ENCODE data around the gene GAS7.

Gene GAS7

GRCh38 chr17:10035885-10036284 lies 162.5 kb downstream of the GAS7 start:
- no peak overlapping the region for H3K27ac Mint-ChIP-seq
- H3K36me3 Mint-ChIP-seq = no peaks in the 10 kb centered on the region
- H3K4me1 Mint-ChIP-seq = peaks cover 20% of the 10 kb centered on the region
- no peak for ATAC-seq
- H3K4me3 Mint-ChIP-seq = no peak overlapping the region
- peaks cover 33% of the 10 kb centered on the region for H3K27me3 Mint-ChIP-seq
- H3K9me3 Mint-ChIP-seq = no peaks in the 10 kb centered on the region

GRCh38 chr17:10034719-10035475 lies 163.5 kb downstream of the GAS7 start:
- Mint-ChIP-seq H3K27ac (no peak overlapping the region), H3K36me3 (no peaks in the 10 kb centered on the region), H3K4me1 (peaks cover 11% of the 10 kb centered on the region), H3K9me3 (no peaks in the 10 kb centered on the region), H3K4me3 (no peak overlapping the region), H3K27me3 (peaks cover 29% of the 10 kb centered on the region)
- ATAC-seq = no peak

- no peaks in the 10 kb centered on the region for H3K9me3 Mint-ChIP-seq
These were observed 164.4 kb downstream of the GAS7 start for GRCh38 chr17:10033959-10034358.

GRCh38 chr17:10033449-10033848 lies 165.0 kb downstream of the GAS7 start:
- Mint-ChIP-seq H3K36me3 (no peaks in the 10 kb centered on the region), H3K9me3 (no peaks in the 10 kb centered on the region), H3K4me3 (no peak overlapping the region), H3K27me3 (peaks cover 24% of the 10 kb centered on the region), H3K27ac (no peak overlapping the region), H3K4me1 (peaks cover 8% of the 10 kb centered on the region)
- ATAC-seq = peak; percentile 25

More at GRCh38 chr17:10033959-10034358, 164.4 kb downstream of the GAS7 start:
- Mint-ChIP-seq H3K4me1 (peaks cover 8% of the 10 kb centered on the region), H3K4me3 (no peak overlapping the region), H3K27ac (no peak overlapping the region), H3K27me3 (peaks cover 24% of the 10 kb centered on the region), H3K36me3 (no peaks in the 10 kb centered on the region)
- ATAC-seq = peak; percentile 31

GRCh38 chr17:10032118-10032852 lies 166.1 kb downstream of the GAS7 start:
- H3K4me3 Mint-ChIP-seq = no peak overlapping the region
- ATAC-seq = no peak
- no peaks in the 10 kb centered on the region for H3K9me3 Mint-ChIP-seq
- peaks cover 8% of the 10 kb centered on the region for H3K4me1 Mint-ChIP-seq
- no peak overlapping the region for H3K27ac Mint-ChIP-seq
- H3K27me3 Mint-ChIP-seq = peaks cover 24% of the 10 kb centered on the region
- H3K36me3 Mint-ChIP-seq = no peaks in the 10 kb centered on the region

- no peaks in the 10 kb centered on the region for H3K9me3 Mint-ChIP-seq
These were observed 166.8 kb downstream of the GAS7 start for GRCh38 chr17:10031606-10032005.

GRCh38 chr17:10031127-10031526 lies 167.3 kb downstream of the GAS7 start:
- no peak overlapping the region for H3K4me3 Mint-ChIP-seq
- H3K27me3 Mint-ChIP-seq = peaks cover 14% of the 10 kb centered on the region
- ATAC-seq = no peak
- H3K27ac Mint-ChIP-seq = no peak overlapping the region
- H3K4me1 Mint-ChIP-seq = peaks cover 8% of the 10 kb centered on the region
- no peaks in the 10 kb centered on the region for H3K9me3 Mint-ChIP-seq
- H3K36me3 Mint-ChIP-seq = no peaks in the 10 kb centered on the region

More at GRCh38 chr17:10031606-10032005, 166.8 kb downstream of the GAS7 start:
- Mint-ChIP-seq H3K27me3 (peaks cover 19% of the 10 kb centered on the region), H3K36me3 (no peaks in the 10 kb centered on the region), H3K4me1 (peaks cover 8% of the 10 kb centered on the region), H3K27ac (no peak overlapping the region), H3K4me3 (no peak overlapping the region)
- ATAC-seq = no peak

- peaks cover 8% of the 10 kb centered on the region for H3K4me1 Mint-ChIP-seq
- no peak overlapping the region for H3K27ac Mint-ChIP-seq
- H3K36me3 Mint-ChIP-seq = no peaks in the 10 kb centered on the region
- no peak overlapping the region for H3K4me3 Mint-ChIP-seq
- ATAC-seq = no peak
- no peaks in the 10 kb centered on the region for H3K9me3 Mint-ChIP-seq
- peaks cover 7% of the 10 kb centered on the region for H3K27me3 Mint-ChIP-seq
These were observed 169.3 kb downstream of the GAS7 start for GRCh38 chr17:10029129-10029528.

- H3K9me3 Mint-ChIP-seq = no peaks in the 10 kb centered on the region
- no peaks in the 10 kb centered on the region for H3K4me1 Mint-ChIP-seq
- H3K27ac Mint-ChIP-seq = no peak overlapping the region
- H3K36me3 Mint-ChIP-seq = no peaks in the 10 kb centered on the region
- peaks cover 7% of the 10 kb centered on the region for H3K27me3 Mint-ChIP-seq
- H3K4me3 Mint-ChIP-seq = no peak overlapping the region
- no peak for ATAC-seq
These were observed 172.2 kb downstream of the GAS7 start for GRCh38 chr17:10025976-10026901.

- Mint-ChIP-seq H3K4me3 (no peak overlapping the region), H3K27me3 (peaks cover 7% of the 10 kb centered on the region), H3K36me3 (no peaks in the 10 kb centered on the region), H3K4me1 (no peaks in the 10 kb centered on the region), H3K27ac (no peak overlapping the region), H3K9me3 (no peaks in the 10 kb centered on the region)
- no peak for ATAC-seq
These were observed 173.2 kb downstream of the GAS7 start for GRCh38 chr17:10025224-10025623.

GRCh38 chr17:10022416-10022815 lies 176.0 kb downstream of the GAS7 start:
- H3K9me3 Mint-ChIP-seq = no peaks in the 10 kb centered on the region
- ATAC-seq = no peak
- H3K36me3 Mint-ChIP-seq = no peaks in the 10 kb centered on the region
- no peak overlapping the region for H3K27ac Mint-ChIP-seq
- no peak overlapping the region for H3K4me3 Mint-ChIP-seq
- H3K4me1 Mint-ChIP-seq = peaks cover 9% of the 10 kb centered on the region
- peaks cover 7% of the 10 kb centered on the region for H3K27me3 Mint-ChIP-seq

- no peaks in the 10 kb centered on the region for H3K36me3 Mint-ChIP-seq
- no peaks in the 10 kb centered on the region for H3K9me3 Mint-ChIP-seq
- H3K27me3 Mint-ChIP-seq = peaks cover 7% of the 10 kb centered on the region
- ATAC-seq = no peak
- H3K27ac Mint-ChIP-seq = no peak overlapping the region
- no peak overlapping the region for H3K4me3 Mint-ChIP-seq
- H3K4me1 Mint-ChIP-seq = peaks cover 9% of the 10 kb centered on the region
These were observed 177.0 kb downstream of the GAS7 start for GRCh38 chr17:10021272-10021984.

GRCh38 chr17:10019941-10020451 lies 178.4 kb downstream of the GAS7 start:
- no peak for ATAC-seq
- peaks cover 9% of the 10 kb centered on the region for H3K4me1 Mint-ChIP-seq
- no peak overlapping the region for H3K4me3 Mint-ChIP-seq
- H3K27ac Mint-ChIP-seq = no peak overlapping the region
- peaks cover under 1% of the 10 kb centered on the region for H3K27me3 Mint-ChIP-seq
- no peaks in the 10 kb centered on the region for H3K36me3 Mint-ChIP-seq
- no peaks in the 10 kb centered on the region for H3K9me3 Mint-ChIP-seq

GRCh38 chr17:10018461-10018891 lies 179.9 kb downstream of the GAS7 start:
- ATAC-seq = peak; percentile 86

More at GRCh38 chr17:10018461-10018891, 179.9 kb downstream of the GAS7 start:
- Mint-ChIP-seq H3K9me3 (no peaks in the 10 kb centered on the region), H3K36me3 (no peaks in the 10 kb centered on the region), H3K4me3 (peak overlapping the region; percentile 16), H3K27ac (peak overlapping the region; percentile 38), H3K4me1 (peaks cover 14% of the 10 kb centered on the region), H3K27me3 (peaks cover 12% of the 10 kb centered on the region)

Measured in stimulated activated memory B cell treated with anti-CD40 and anti-IgM and Interleukin-4, amounts not matched to agents 10 μg/mL and 1 μg/mL and 100 μg/mL, for 72 hours (primary cell).